ENCODE data around the gene USP33.
"Not testable (repeated sequence)": the region's sequence is repeated elsewhere in the genome, so short reads cannot be mapped to it uniquely, and the experiment has no call there.

Gene USP33

GRCh38 chr1:77649127-77649526 is 110.5 kb downstream of the USP33 start:
- no peak for TF ChIP-seq CTCF (IDR thresholded peaks at IDR 0.05; ENCODE audit: insufficient read depth, low read length, poor library complexity, severe bottlenecking)
- TF ChIP-seq EZH2phosphoT487 (conservative IDR thresholded peaks at IDR 0.05; ENCODE audit: low read length), result no peak
- no peaks in the 10 kb centered on the region for H3K9me2 ChIP-seq (replicated peaks; ENCODE audit: insufficient read depth, low read length)
- no peak overlapping the region for H3K4me2 ChIP-seq (ENCODE audit: low read depth, low read length, poor library complexity, severe bottlenecking)
- no peak overlapping the region for H3K4me3 ChIP-seq (ENCODE audit: insufficient read depth, low read length, poor library complexity, severe bottlenecking)
- H3K9me3 ChIP-seq (ENCODE audit: insufficient read depth, low read length), result peaks cover 9% of the 10 kb centered on the region; the same call in 1 of the 2 replicates
- H3K79me2 ChIP-seq (ENCODE audit: insufficient read depth, low read length), result peaks cover 99% of the 10 kb centered on the region
- H3F3A ChIP-seq (ENCODE audit: insufficient read depth), result no peaks in the 10 kb centered on the region; the same call in 1 of the 2 replicates
- H3K27me3 ChIP-seq (ENCODE audit: low read length), result no peaks in the 10 kb centered on the region
- peaks cover 16% of the 10 kb centered on the region; the same call in 1 of the 2 replicates for H4K20me1 ChIP-seq (ENCODE audit: low read depth, low read length)
- peaks cover 14% of the 10 kb centered on the region for H3K36me3 ChIP-seq (ENCODE audit: low read length)
- H2AFZ ChIP-seq (ENCODE audit: low read depth, low read length, severe bottlenecking), result no peak overlapping the region
- H3K9ac ChIP-seq (ENCODE audit: low read length), result no peak overlapping the region
- no peak overlapping the region for H3K27ac ChIP-seq (ENCODE audit: low read depth, low read length)

DNA sequence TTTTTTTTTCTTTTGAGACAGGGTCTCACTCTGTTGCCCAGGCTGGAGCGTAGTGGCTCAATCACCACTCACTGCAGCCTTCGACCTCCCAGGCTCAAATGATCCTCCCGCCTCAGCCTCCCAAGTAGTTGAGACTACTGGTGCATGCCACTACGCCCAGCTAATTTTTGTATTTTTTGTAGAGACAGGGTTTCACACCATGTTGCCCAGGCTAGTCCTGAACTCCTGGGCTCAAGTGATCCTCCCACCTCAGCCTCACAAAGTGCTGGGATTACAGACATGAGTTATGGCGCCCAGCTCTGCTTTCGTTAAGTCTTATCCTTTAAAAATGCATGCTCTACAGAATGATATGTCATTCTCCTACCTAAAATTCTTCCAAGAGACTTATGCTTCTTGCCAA is 113.4 kb downstream of the USP33 start:
- H3K36me3 ChIP-seq (ENCODE audit: low read length), result peaks cover 14% of the 10 kb centered on the region; the same call in 1 of the 2 replicates
- not testable (repeated sequence) for H3K9ac ChIP-seq (ENCODE audit: low read length); H3K27ac ChIP-seq (ENCODE audit: low read depth, low read length); H3K9me3 ChIP-seq (ENCODE audit: insufficient read depth, low read length); H2AFZ ChIP-seq (ENCODE audit: low read depth, low read length, severe bottlenecking); H3K9me2 ChIP-seq (replicated peaks; ENCODE audit: insufficient read depth, low read length); H3K4me3 ChIP-seq (ENCODE audit: insufficient read depth, low read length, poor library complexity, severe bottlenecking); H3K27me3 ChIP-seq (ENCODE audit: low read length); H3K4me2 ChIP-seq (ENCODE audit: low read depth, low read length, poor library complexity, severe bottlenecking); H3F3A ChIP-seq (ENCODE audit: insufficient read depth); H4K20me1 ChIP-seq (ENCODE audit: low read depth, low read length)
- H3K79me2 ChIP-seq (ENCODE audit: insufficient read depth, low read length), result peaks cover 100% of the 10 kb centered on the region
